H9 (cell line): ENCODE measurements around the gene ST6GALNAC6. TPM values are rescaled to one million over a fixed set of nuclear protein-coding genes. Genes with fewer than 3 reads are reported as not detected.

Experiments
- DNase-seq: peaks from one replicate; pipeline ENCODE4 v3.0.0-alpha.2; 2017
- H2AFZ ChIP-seq: one replicate; pipeline ENCODE4 v1.6.1; 2013; ENCODE audit warnings: mild to moderate bottlenecking, low read length, control low read depth, moderate library complexity
- H2AK5ac ChIP-seq: 2 replicates; pipeline ENCODE4 v1.6.1; 2013; ENCODE audit warnings: low read length, control low read depth, mixed read lengths; ENCODE audit not compliant: insufficient read length
- H2BK120ac ChIP-seq: one replicate; pipeline ENCODE4 v1.6.1; 2013; ENCODE audit warnings: low read depth, mild to moderate bottlenecking, low read length, control low read depth, inconsistent platforms; ENCODE audit not compliant: poor library complexity, severe bottlenecking
- H2BK12ac ChIP-seq: 2 replicates; pipeline ENCODE4 v1.6.1; 2013; ENCODE audit warnings: low read length, control low read depth, mixed read lengths, low read depth; ENCODE audit not compliant: insufficient read length
- H2BK15ac ChIP-seq: 2 replicates; pipeline ENCODE4 v1.6.1; 2013; ENCODE audit warnings: low read depth, low read length, control low read depth
- H2BK20ac ChIP-seq: one replicate; pipeline ENCODE4 v1.6.1; 2013; ENCODE audit warnings: low read depth, mild to moderate bottlenecking, low read length, control low read depth, inconsistent platforms; ENCODE audit not compliant: poor library complexity, severe bottlenecking
- H2BK5ac ChIP-seq: 2 replicates; pipeline ENCODE4 v1.6.1; 2013; ENCODE audit warnings: low read length, control low read depth, mixed read lengths; ENCODE audit not compliant: insufficient read length
- H3K14ac ChIP-seq: 2 replicates; pipeline ENCODE4 v1.6.1; 2013; ENCODE audit warnings: low read length, control low read depth; ENCODE audit not compliant: insufficient read depth
- H3K18ac ChIP-seq: 2 replicates; pipeline ENCODE4 v1.6.1; 2013; ENCODE audit warnings: low read depth, mild to moderate bottlenecking, mixed read lengths, low read length, control low read depth; ENCODE audit not compliant: insufficient read length
- H3K23ac ChIP-seq: 2 replicates; pipeline ENCODE4 v1.6.1; 2013; ENCODE audit warnings: low read length, control low read depth, mixed read lengths, low read depth; ENCODE audit not compliant: insufficient read length
- H3K23me2 ChIP-seq: 2 replicates; pipeline ENCODE4 v1.6.1; 2013; ENCODE audit warnings: low read depth, mild to moderate bottlenecking, mixed read lengths, low read length, control low read depth; ENCODE audit not compliant: insufficient read length, poor library complexity, severe bottlenecking
- H3K27ac ChIP-seq: 2 replicates; pipeline ENCODE4 v1.5.1; 2013; ENCODE audit warnings: low read length, control low read depth, mixed read lengths, low read depth; ENCODE audit not compliant: insufficient read length
- H3K27me3 ChIP-seq: 2 replicates; pipeline ENCODE4 v1.6.1; 2013; ENCODE audit warnings: low read length, control low read depth, inconsistent platforms; ENCODE audit not compliant: insufficient read depth
- H3K4ac ChIP-seq: 2 replicates; pipeline ENCODE4 v1.6.1; 2013; ENCODE audit warnings: low read depth, mild to moderate bottlenecking, control low read depth, inconsistent platforms, low read length, moderate library complexity
- H3K4me1 ChIP-seq: 2 replicates; pipeline ENCODE4 v1.6.1; 2013; ENCODE audit warnings: low read length, control low read depth, inconsistent platforms; ENCODE audit not compliant: insufficient read depth
- H3K4me2 ChIP-seq: 2 replicates; pipeline ENCODE4 v1.6.1; 2013; ENCODE audit warnings: low read length, control low read depth, mixed read lengths; ENCODE audit not compliant: insufficient read length, insufficient read depth
- H3K56ac ChIP-seq: 2 replicates; pipeline ENCODE4 v1.6.1; 2013; ENCODE audit warnings: low read depth, mild to moderate bottlenecking, mixed read lengths, low read length, control low read depth; ENCODE audit not compliant: insufficient read length
- H3K79me1 ChIP-seq: 2 replicates; pipeline ENCODE4 v1.6.1; 2013; ENCODE audit warnings: low read depth, mild to moderate bottlenecking, moderate library complexity, low read length, control low read depth, inconsistent platforms; ENCODE audit not compliant: insufficient read depth, poor library complexity, severe bottlenecking
- H3K79me2 ChIP-seq: 2 replicates; pipeline ENCODE4 v1.6.1; 2013; ENCODE audit warnings: low read length, control low read depth, inconsistent platforms; ENCODE audit not compliant: insufficient read depth
- H3K9ac ChIP-seq: 2 replicates; pipeline ENCODE4 v1.6.1; 2013; ENCODE audit warnings: low read length, control low read depth, mixed read lengths; ENCODE audit not compliant: insufficient read length; ENCODE audit errors: extremely low read depth
- H3K9me3 ChIP-seq: one replicate; pipeline ENCODE4 v1.6.1; 2013; ENCODE audit warnings: low read depth, low read length, inconsistent platforms; ENCODE audit not compliant: control insufficient read depth
- H3T11ph ChIP-seq: one replicate; pipeline ENCODE4 v1.6.1; 2013; ENCODE audit warnings: mild to moderate bottlenecking, low read length, control low read depth, inconsistent platforms
- H4K20me1 ChIP-seq: one replicate; pipeline ENCODE4 v1.6.1; 2013; ENCODE audit not compliant: control insufficient read depth, insufficient read length, insufficient read depth
- H4K5ac ChIP-seq: 2 replicates; pipeline ENCODE4 v1.6.1; 2013; ENCODE audit warnings: low read depth, mild to moderate bottlenecking, mixed read lengths, low read length, control low read depth; ENCODE audit not compliant: insufficient read length
- H4K8ac ChIP-seq: replicated peaks from 2 replicates; pipeline ENCODE4 v1.6.1; 2013; ENCODE audit warnings: low read length, control low read depth, mixed read lengths, low read depth; ENCODE audit not compliant: insufficient read length
- H4K91ac ChIP-seq: 2 replicates; pipeline ENCODE4 v1.6.1; 2013; ENCODE audit warnings: low read depth, mild to moderate bottlenecking, moderate library complexity, mixed read lengths, low read length, control low read depth; ENCODE audit not compliant: insufficient read length
- H3K27ac Mint-ChIP-seq, 3 experiments: 2 replicates in 2 of 3; 3 replicates in 1 of 3; pipeline ENCODE4 v1.8.0; 2020 to 2021; ENCODE audit warnings: mixed read lengths in 3 of 3, mild to moderate bottlenecking in 1 of 3, moderate library complexity in 1 of 3
- H3K27me3 Mint-ChIP-seq: 2 replicates; pipeline ENCODE4 v1.8.0; 2021; ENCODE audit warnings: low read depth, mild to moderate bottlenecking, moderate library complexity, mixed read lengths
- H3K36me3 Mint-ChIP-seq, 3 experiments: 2 replicates in 2 of 3; 3 replicates in 1 of 3; pipeline ENCODE4 v1.8.0; 2020 to 2021; ENCODE audit warnings: low read depth in 3 of 3, mixed read lengths in 3 of 3; ENCODE audit not compliant: insufficient read depth in 1 of 3
- H3K4me1 Mint-ChIP-seq, 2 experiments: 2 replicates each; pipeline ENCODE4 v1.8.0; 2020; ENCODE audit warnings: mixed read lengths in 2 of 2
- H3K4me3 Mint-ChIP-seq, 2 experiments: 2 replicates in 1 of 2; 3 replicates in 1 of 2; pipeline ENCODE4 v1.8.0; 2020 to 2021; ENCODE audit warnings: mild to moderate bottlenecking in 2 of 2, mixed read lengths in 2 of 2, moderate library complexity in 1 of 2
- H3K9me3 Mint-ChIP-seq, 2 experiments: 2 replicates in 1 of 2; 3 replicates in 1 of 2; pipeline ENCODE4 v1.8.0; 2020; ENCODE audit warnings: mild to moderate bottlenecking in 2 of 2, mixed read lengths in 2 of 2, moderate library complexity in 1 of 2
- WGBS: extraction: QIAGEN DNeasy Blood & Tissue Kit; methylation state at CpG from one replicate; pipeline ENCODE4 v1.1.7; 2013; ENCODE audit warnings: missing lambda C conversion rate, low lambda C conversion rate, mixed read lengths; ENCODE audit not compliant: insufficient read length; ENCODE audit errors: extremely low coverage; 5-methylcytosine and 5-hydroxymethylcytosine counted together
- total RNA-seq: library from RNA; stranded (reverse); gene quantifications from 2 replicates; pipeline ENCODE4 v1.2.1, GENCODE V29; 2021
- TF ChIP-seq, protein P1 (sequence below): fragments of 200-600 bp; sonication (generic); conservative IDR thresholded peaks from 3 replicates; pipeline ENCODE4 v1.8.0; 2021; ENCODE audit warnings: antibody characterized with exemption, mild to moderate bottlenecking

Gene ST6GALNAC6
- total RNA-seq, 1 experiment from 2014 or later = 29.8 TPM

- H3K14ac ChIP-seq = no peak overlapping the region
- TF ChIP-seq, protein P1, sequence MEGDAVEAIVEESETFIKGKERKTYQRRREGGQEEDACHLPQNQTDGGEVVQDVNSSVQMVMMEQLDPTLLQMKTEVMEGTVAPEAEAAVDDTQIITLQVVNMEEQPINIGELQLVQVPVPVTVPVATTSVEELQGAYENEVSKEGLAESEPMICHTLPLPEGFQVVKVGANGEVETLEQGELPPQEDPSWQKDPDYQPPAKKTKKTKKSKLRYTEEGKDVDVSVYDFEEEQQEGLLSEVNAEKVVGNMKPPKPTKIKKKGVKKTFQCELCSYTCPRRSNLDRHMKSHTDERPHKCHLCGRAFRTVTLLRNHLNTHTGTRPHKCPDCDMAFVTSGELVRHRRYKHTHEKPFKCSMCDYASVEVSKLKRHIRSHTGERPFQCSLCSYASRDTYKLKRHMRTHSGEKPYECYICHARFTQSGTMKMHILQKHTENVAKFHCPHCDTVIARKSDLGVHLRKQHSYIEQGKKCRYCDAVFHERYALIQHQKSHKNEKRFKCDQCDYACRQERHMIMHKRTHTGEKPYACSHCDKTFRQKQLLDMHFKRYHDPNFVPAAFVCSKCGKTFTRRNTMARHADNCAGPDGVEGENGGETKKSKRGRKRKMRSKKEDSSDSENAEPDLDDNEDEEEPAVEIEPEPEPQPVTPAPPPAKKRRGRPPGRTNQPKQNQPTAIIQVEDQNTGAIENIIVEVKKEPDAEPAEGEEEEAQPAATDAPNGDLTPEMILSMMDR = no peak
- peaks cover 26 to 39% of the 10 kb centered on the region in 2 experiments for H3K4me1 Mint-ChIP-seq
- H3K23ac ChIP-seq = no peak overlapping the region
- peaks cover 16% of the 10 kb centered on the region for H3K23me2 ChIP-seq
- H3K79me1 ChIP-seq = no peaks in the 10 kb centered on the region
- peaks cover 2 to 9% (median 5%) of the 10 kb centered on the region in 3 experiments; a peak in 5 of 7 replicates for H3K36me3 Mint-ChIP-seq
- no peak overlapping the region for H4K91ac ChIP-seq
- no peak overlapping the region for H3K4ac ChIP-seq
- no peak overlapping the region for H4K8ac ChIP-seq
- no peak overlapping the region; a peak in 1 of 7 replicates for H3K27ac Mint-ChIP-seq
- no peaks in the 10 kb centered on the region for H3K9me3 ChIP-seq
- no peaks in the 10 kb centered on the region for H3K79me2 ChIP-seq
- H2BK120ac ChIP-seq = no peak overlapping the region
- H3K27me3 Mint-ChIP-seq = peaks cover 30% of the 10 kb centered on the region
- H3K18ac ChIP-seq = no peak overlapping the region
- peaks cover 2% of the 10 kb centered on the region; the same call in 1 of the 2 replicates for H3K4me1 ChIP-seq
- H3K56ac ChIP-seq = no peak overlapping the region
- peak overlapping the region; percentile 62 to 80 for H3K4me3 Mint-ChIP-seq
- no peak overlapping the region for H2AK5ac ChIP-seq
- no peak for DNase-seq
- H3K27me3 ChIP-seq = no peaks in the 10 kb centered on the region
- peak overlapping the region; percentile 31 for H3K4me2 ChIP-seq
- H2BK20ac ChIP-seq = no peak overlapping the region
- H2BK12ac ChIP-seq = no peak overlapping the region
- no peak overlapping the region for H4K5ac ChIP-seq
- WGBS = no CpG with 5 or more reads among the region's 10 CpGs
- no peaks in the 10 kb centered on the region; a peak in 1 of 5 replicates for H3K9me3 Mint-ChIP-seq
- H3T11ph ChIP-seq = no peak overlapping the region
- no peak overlapping the region for H3K27ac ChIP-seq
- H3K9ac ChIP-seq = no peak overlapping the region
- H4K20me1 ChIP-seq = no peaks in the 10 kb centered on the region
- no peak overlapping the region for H2BK15ac ChIP-seq
- no peak overlapping the region for H2AFZ ChIP-seq
- no peak overlapping the region for H2BK5ac ChIP-seq
Measured at GRCh38 chr9:127929625-127929979, 30.2 kb upstream of the ST6GALNAC6 start.
